CD4-positive, alpha-beta T cell (primary cell): ENCODE results near the gene KCNB1. TPM values are rescaled to one million over a fixed set of nuclear protein-coding genes. Genes with fewer than 3 reads are reported as not detected.

Experiments used
- ATAC-seq: fragments of 200-7000 bp; cut with Tn5 transposase; one replicate; pipeline ENCODE4 v1.10.0; 2022; ENCODE audit warnings: mild to moderate bottlenecking; ENCODE audit not compliant: poor library complexity
- CTCF ChIA-PET: fragments of 350-600 bp; sonication (Branson Sonifier 250); formaldehyde crosslinking; loops from one replicate; lab custom pipeline; 2021; ENCODE audit warnings: antibody characterized with exemption, inconsistent platforms; lab: Charles Lee
- POLR2A ChIA-PET: fragments of 350-600 bp; sonication (Branson Sonifier 250); formaldehyde crosslinking; loops from one replicate; lab custom pipeline; 2021; ENCODE audit warnings: antibody characterized with exemption, inconsistent platforms; lab: Charles Lee
- DNase-seq, 14 experiments: peaks; one replicate each; pipeline ENCODE4 v3.0.0-alpha.2; 2013 to 2020; ENCODE audit warnings: mixed read lengths in 2 of 14
- H3K27ac ChIP-seq, 2 donors: one replicate each; pipeline versions ENCODE4 v1.5.1 to v1.7.0; 2013; ENCODE audit warnings: low read length in 2 of 2, low read depth in 1 of 2, mild to moderate bottlenecking in 1 of 2
- H3K27me3 ChIP-seq, 2 experiments: 1 replicate in 1 of 2; 2 replicates in 1 of 2; pipeline versions ENCODE4 v1.6.1 to v1.7.0; 2013; ENCODE audit warnings: low read length in 2 of 2, control low read depth in 1 of 2, mild to moderate bottlenecking in 1 of 2, moderate library complexity in 1 of 2; ENCODE audit not compliant: insufficient read depth in 2 of 2, control insufficient read depth in 1 of 2
- H3K36me3 ChIP-seq: one replicate; pipeline ENCODE4 v1.6.1; 2013; ENCODE audit warnings: low read length, control low read depth; ENCODE audit not compliant: insufficient read depth
- H3K4me1 ChIP-seq: one replicate; pipeline ENCODE4 v1.6.1; 2013; ENCODE audit warnings: low read length, control low read depth; ENCODE audit not compliant: insufficient read depth
- H3K4me3 ChIP-seq: one replicate; pipeline ENCODE4 v1.5.1; 2013; ENCODE audit warnings: mild to moderate bottlenecking, low read length, moderate library complexity
- H3K9me3 ChIP-seq, 2 experiments: 1 replicate in 1 of 2; 2 replicates in 1 of 2; pipeline versions ENCODE4 v1.6.1 to v1.7.0; 2013; ENCODE audit warnings: low read length in 2 of 2, mild to moderate bottlenecking in 2 of 2, control low read depth in 1 of 2, moderate library complexity in 1 of 2; ENCODE audit not compliant: control insufficient read depth in 1 of 2, insufficient read depth in 1 of 2
- H3K27ac Mint-ChIP-seq: one replicate; pipeline ENCODE4 v1.8.0; 2020; ENCODE audit warnings: mixed read lengths
- H3K27me3 Mint-ChIP-seq: one replicate; pipeline ENCODE4 v1.8.0; 2021; ENCODE audit warnings: mixed read lengths
- H3K36me3 Mint-ChIP-seq: one replicate; pipeline ENCODE4 v1.8.0; 2021; ENCODE audit warnings: low read depth, mixed read lengths
- H3K4me1 Mint-ChIP-seq: one replicate; pipeline ENCODE4 v1.8.0; 2021; ENCODE audit warnings: low read depth, mixed read lengths
- H3K4me3 Mint-ChIP-seq: one replicate; pipeline ENCODE4 v1.8.0; 2020; ENCODE audit warnings: mild to moderate bottlenecking, mixed read lengths
- H3K9me3 Mint-ChIP-seq: one replicate; pipeline ENCODE4 v1.8.0; 2020; ENCODE audit warnings: mixed read lengths
- intact Hi-C, 2 experiments: fragments of 100-400 bp; cut with DNase I in 1 of 2; cut with micrococcal nuclease in 1 of 2; formaldehyde crosslinking; loops; one replicate each; pipeline versions ENCODE4 v1.15.1 to v1.9.0; 2023 to 2025; cut with DNase I, micrococcal nuclease
- total RNA-seq, 174 experiments: library from RNA in 2 of 174; stranded (reverse) in 2 of 174; gene quantifications; one replicate each; pipeline ENCODE4 v1.2.3 and lab custom pipeline; 2021 to 2026
- TF ChIP-seq, protein P1 (sequence below): fragments of 200-600 bp; IDR thresholded peaks from one replicate; pipeline ENCODE4 v1.8.0; 2022; ENCODE audit warnings: antibody characterized with exemption, mild to moderate bottlenecking

The KCNB1 gene
- total RNA-seq, 2 experiments from 2014 or later = 0.06 to 0.08 TPM

DNA sequence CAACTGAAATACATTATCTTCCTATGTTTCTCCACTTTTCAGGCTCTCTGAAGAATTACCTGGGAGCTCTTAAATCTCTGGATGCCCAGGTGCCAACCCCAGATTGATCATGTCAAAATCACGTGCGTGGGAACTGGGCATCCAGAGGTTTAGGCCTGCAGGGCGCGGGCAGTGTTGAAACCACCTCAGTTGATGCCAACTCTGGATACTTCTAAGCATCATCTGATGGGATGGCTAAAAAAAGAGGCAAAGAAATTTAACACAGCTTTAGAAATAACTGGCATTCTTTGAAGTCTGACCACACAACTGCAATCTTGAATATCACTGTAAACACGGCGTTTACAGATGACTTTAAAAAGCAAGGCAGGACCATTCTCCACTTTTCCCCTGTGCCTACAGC lies 43.6 kb upstream of the KCNB1 start:
- H3K27me3 ChIP-seq = peaks cover 4 to 9% of the 10 kb centered on the region in 2 experiments

DNA sequence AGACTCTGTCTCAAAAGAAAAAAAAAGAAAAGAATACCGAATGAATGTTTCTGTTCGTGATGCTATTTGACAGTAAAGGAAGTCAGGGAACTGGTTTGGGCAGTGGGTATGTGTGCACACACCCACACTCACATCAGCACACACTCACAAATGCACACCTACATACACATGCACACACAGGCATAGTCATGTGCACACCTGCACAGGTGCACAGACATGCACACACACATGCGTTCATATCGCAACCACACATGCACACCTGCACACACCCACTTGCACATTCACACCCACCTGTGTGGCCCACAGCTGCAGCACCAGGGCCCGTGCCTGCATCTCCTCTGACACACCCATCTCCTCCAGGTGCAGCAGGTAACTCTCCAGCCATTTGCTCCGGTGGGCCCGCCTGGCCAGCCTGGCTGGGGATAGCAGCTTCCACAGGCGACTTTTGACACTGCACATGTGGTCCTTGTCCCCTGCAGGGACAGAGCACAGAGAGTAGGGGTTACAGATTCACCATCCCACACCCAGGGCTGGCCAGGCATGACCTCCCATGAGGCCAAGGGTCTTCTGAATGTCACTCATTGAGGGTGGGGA lies 41.4 kb upstream of the KCNB1 start:
- no peak overlapping the region for H3K27ac ChIP-seq
- ChIA-PET POLR2A (no interaction called here), CTCF (no interaction called here)
- peaks cover 34% of the 10 kb centered on the region for H3K27me3 Mint-ChIP-seq
- no peaks in the 10 kb centered on the region for H3K4me1 Mint-ChIP-seq
- intact Hi-C loops = no loop called here
- H3K4me1 ChIP-seq = no peaks in the 10 kb centered on the region
- peaks cover 2% of the 10 kb centered on the region for H3K9me3 Mint-ChIP-seq
- no peak for DNase-seq
- ATAC-seq = no peak
- H3K27ac Mint-ChIP-seq = no peak overlapping the region
- peaks cover 4 to 9% of the 10 kb centered on the region in 2 experiments for H3K27me3 ChIP-seq
- H3K9me3 ChIP-seq = peaks cover 0 to 11% of the 10 kb centered on the region in 2 experiments
- no peaks in the 10 kb centered on the region for H3K36me3 ChIP-seq
- TF ChIP-seq, protein P1, sequence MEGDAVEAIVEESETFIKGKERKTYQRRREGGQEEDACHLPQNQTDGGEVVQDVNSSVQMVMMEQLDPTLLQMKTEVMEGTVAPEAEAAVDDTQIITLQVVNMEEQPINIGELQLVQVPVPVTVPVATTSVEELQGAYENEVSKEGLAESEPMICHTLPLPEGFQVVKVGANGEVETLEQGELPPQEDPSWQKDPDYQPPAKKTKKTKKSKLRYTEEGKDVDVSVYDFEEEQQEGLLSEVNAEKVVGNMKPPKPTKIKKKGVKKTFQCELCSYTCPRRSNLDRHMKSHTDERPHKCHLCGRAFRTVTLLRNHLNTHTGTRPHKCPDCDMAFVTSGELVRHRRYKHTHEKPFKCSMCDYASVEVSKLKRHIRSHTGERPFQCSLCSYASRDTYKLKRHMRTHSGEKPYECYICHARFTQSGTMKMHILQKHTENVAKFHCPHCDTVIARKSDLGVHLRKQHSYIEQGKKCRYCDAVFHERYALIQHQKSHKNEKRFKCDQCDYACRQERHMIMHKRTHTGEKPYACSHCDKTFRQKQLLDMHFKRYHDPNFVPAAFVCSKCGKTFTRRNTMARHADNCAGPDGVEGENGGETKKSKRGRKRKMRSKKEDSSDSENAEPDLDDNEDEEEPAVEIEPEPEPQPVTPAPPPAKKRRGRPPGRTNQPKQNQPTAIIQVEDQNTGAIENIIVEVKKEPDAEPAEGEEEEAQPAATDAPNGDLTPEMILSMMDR = no peak
- no peak overlapping the region for H3K4me3 ChIP-seq
- no peak overlapping the region for H3K4me3 Mint-ChIP-seq
- no peaks in the 10 kb centered on the region for H3K36me3 Mint-ChIP-seq

More for the DNA sequence above, 43.6 kb upstream of the KCNB1 start:
- Mint-ChIP-seq H3K4me3 (no peak overlapping the region), H3K27me3 (peaks cover 25% of the 10 kb centered on the region), H3K9me3 (peaks cover 2% of the 10 kb centered on the region), H3K4me1 (no peaks in the 10 kb centered on the region), H3K27ac (no peak overlapping the region), H3K36me3 (no peaks in the 10 kb centered on the region)
- Histone ChIP-seq H3K27ac (no peak overlapping the region), H3K9me3 (peaks cover 0 to 11% of the 10 kb centered on the region in 2 experiments), H3K36me3 (no peaks in the 10 kb centered on the region), H3K4me3 (no peak overlapping the region), H3K4me1 (no peaks in the 10 kb centered on the region)
- ChIA-PET CTCF (no interaction called here), POLR2A (no interaction called here)
- TF ChIP-seq, protein P1 = no peak
- ATAC-seq = no peak
- DNase-seq = no peak
- intact Hi-C loops = no loop called here

DNA sequence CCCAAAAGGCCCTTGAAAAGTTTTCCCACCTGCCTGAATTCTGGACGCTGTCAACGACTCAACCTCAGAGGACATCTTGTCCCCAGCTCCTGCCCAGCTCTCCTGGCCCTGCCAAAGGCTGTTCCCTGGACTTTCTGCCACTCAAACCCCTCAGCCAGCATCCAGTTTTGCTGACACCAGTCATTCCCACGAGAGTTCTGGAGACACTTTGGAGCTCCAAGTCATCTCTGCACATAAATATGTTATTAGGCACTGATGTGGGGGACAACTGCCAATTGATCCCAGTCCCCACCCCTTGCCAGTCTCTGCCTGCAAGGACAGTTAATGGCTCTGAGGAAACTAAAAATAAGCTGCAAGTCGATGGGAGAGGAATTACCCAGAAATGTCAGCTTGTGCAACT lies 38.9 kb upstream of the KCNB1 start:
- Mint-ChIP-seq H3K9me3 (peaks cover 2% of the 10 kb centered on the region), H3K4me3 (no peak overlapping the region), H3K36me3 (no peaks in the 10 kb centered on the region), H3K27ac (no peak overlapping the region), H3K4me1 (no peaks in the 10 kb centered on the region), H3K27me3 (peaks cover 43% of the 10 kb centered on the region)
- intact Hi-C loops = no loop called here
- TF ChIP-seq, protein P1 = no peak
- no peak overlapping the region for H3K27ac ChIP-seq
- no peaks in the 10 kb centered on the region for H3K36me3 ChIP-seq
- ChIA-PET POLR2A (no interaction called here), CTCF (no interaction called here)
- no peak for ATAC-seq
- H3K9me3 ChIP-seq = peaks cover 0 to 11% of the 10 kb centered on the region in 2 experiments
- DNase-seq = no peak
- H3K4me3 ChIP-seq = no peak overlapping the region
- H3K27me3 ChIP-seq = peaks cover 4 to 9% of the 10 kb centered on the region in 2 experiments
- no peaks in the 10 kb centered on the region for H3K4me1 ChIP-seq
